Trophoblast cell (in vitro differentiated cells and primary cell): ENCODE results near the gene STRADA.

Experiments
- DNase-seq, 2 donors: peaks; one replicate each; pipeline ENCODE4 v3.0.0-alpha.2; 2016
- H2AFZ ChIP-seq: 2 replicates; pipeline ENCODE4 v1.6.1; 2013; ENCODE audit warnings: low read length, moderate library complexity, mild to moderate bottlenecking; ENCODE audit not compliant: insufficient read depth, poor library complexity
- H2AK5ac ChIP-seq: 2 replicates; pipeline ENCODE4 v1.6.1; 2013; ENCODE audit warnings: mild to moderate bottlenecking, low read length
- H2BK120ac ChIP-seq: 2 replicates; pipeline ENCODE4 v1.6.1; 2013; ENCODE audit warnings: low read length, mild to moderate bottlenecking, moderate library complexity; ENCODE audit not compliant: insufficient read depth, poor library complexity
- H2BK12ac ChIP-seq: 2 replicates; pipeline ENCODE4 v1.6.1; 2013; ENCODE audit warnings: mild to moderate bottlenecking, low read length, moderate library complexity
- H2BK5ac ChIP-seq: 2 replicates; pipeline ENCODE4 v1.6.1; 2013; ENCODE audit warnings: low read length, low read depth, moderate library complexity, mild to moderate bottlenecking; ENCODE audit not compliant: poor library complexity
- H3K14ac ChIP-seq: 2 replicates; pipeline ENCODE4 v1.6.1; 2013; ENCODE audit warnings: mild to moderate bottlenecking, low read length
- H3K18ac ChIP-seq: 2 replicates; pipeline ENCODE4 v1.6.1; 2013; ENCODE audit warnings: mild to moderate bottlenecking, low read length
- H3K23ac ChIP-seq: 2 replicates; pipeline ENCODE4 v1.6.1; 2013; ENCODE audit warnings: low read length
- H3K27ac ChIP-seq: 2 replicates; pipeline ENCODE4 v1.5.1; 2013; ENCODE audit warnings: low read depth, mild to moderate bottlenecking, inconsistent platforms, low read length, moderate library complexity
- H3K27me3 ChIP-seq: 2 replicates; pipeline ENCODE4 v1.6.1; 2013; ENCODE audit warnings: inconsistent platforms, mild to moderate bottlenecking, low read length, moderate library complexity; ENCODE audit not compliant: insufficient read depth
- H3K36me3 ChIP-seq, 2 experiments: 1 replicate in 1 of 2; 2 replicates in 1 of 2; pipeline ENCODE4 v1.6.1; 2013; ENCODE audit warnings: low read length in 2 of 2, mild to moderate bottlenecking in 2 of 2, moderate library complexity in 1 of 2; ENCODE audit not compliant: insufficient read depth in 2 of 2, control insufficient read depth in 1 of 2
- H3K4ac ChIP-seq: 2 replicates; pipeline ENCODE4 v1.6.1; 2013; ENCODE audit warnings: low read depth, mild to moderate bottlenecking, low read length, moderate library complexity
- H3K4me1 ChIP-seq, 2 experiments: 1 replicate in 1 of 2; 2 replicates in 1 of 2; pipeline ENCODE4 v1.6.1; 2013; ENCODE audit warnings: low read length in 2 of 2, mild to moderate bottlenecking in 2 of 2, moderate library complexity in 1 of 2; ENCODE audit not compliant: insufficient read depth in 2 of 2, control insufficient read depth in 1 of 2
- H3K4me2 ChIP-seq: 2 replicates; pipeline ENCODE4 v1.6.1; 2013; ENCODE audit warnings: inconsistent platforms, mild to moderate bottlenecking, low read length, moderate library complexity
- H3K4me3 ChIP-seq: 2 replicates; pipeline ENCODE4 v1.5.1; 2013; ENCODE audit warnings: mild to moderate bottlenecking, low read depth, low read length, inconsistent platforms
- H3K79me1 ChIP-seq: one replicate; pipeline ENCODE4 v1.6.1; 2013; ENCODE audit warnings: low read length
- H3K79me2 ChIP-seq: 2 replicates; pipeline ENCODE4 v1.6.1; 2013; ENCODE audit warnings: low read length, mild to moderate bottlenecking; ENCODE audit not compliant: control insufficient read depth, insufficient read depth, poor library complexity
- H3K9ac ChIP-seq: 2 replicates; pipeline ENCODE4 v1.6.1; 2013; ENCODE audit warnings: mild to moderate bottlenecking, low read length
- H3K9me3 ChIP-seq: 2 replicates; pipeline ENCODE4 v1.6.1; 2013; ENCODE audit warnings: low read depth, mild to moderate bottlenecking, control low read depth, inconsistent platforms, low read length; ENCODE audit not compliant: insufficient read depth
- H4K12ac ChIP-seq: 2 replicates; pipeline ENCODE4 v1.6.1; 2013; ENCODE audit warnings: low read depth, mild to moderate bottlenecking, low read length, moderate library complexity
- H4K8ac ChIP-seq: 2 replicates; pipeline ENCODE4 v1.6.1; 2013; ENCODE audit warnings: low read depth, mild to moderate bottlenecking, low read length, moderate library complexity
- H4K91ac ChIP-seq: one replicate; pipeline ENCODE4 v1.6.1; 2013; ENCODE audit warnings: low read depth, mild to moderate bottlenecking, low read length, moderate library complexity
- WGBS: extraction: QIAGEN DNeasy Blood & Tissue Kit; methylation state at CpG from one replicate; pipeline ENCODE4 v1.1.7; 2013; ENCODE audit warnings: missing lambda C conversion rate; ENCODE audit not compliant: insufficient read length, insufficient coverage; ENCODE audit errors: extremely low coverage; 5-methylcytosine and 5-hydroxymethylcytosine counted together

STRADA gene

GRCh38 chr17:63679214-63679613, 62.4 kb downstream of the STRADA start:
- no CpG with 5 or more reads among the region's 5 CpGs for WGBS
- Histone ChIP-seq H2BK120ac (no peak overlapping the region), H3K23ac (no peak overlapping the region), H4K91ac (no peak overlapping the region), H3K27ac (no peak overlapping the region), H4K8ac (no peak overlapping the region), H3K27me3 (no peaks in the 10 kb centered on the region), H3K14ac (no peak overlapping the region), H4K12ac (no peak overlapping the region), H2AFZ (no peak overlapping the region), H3K79me2 (no peaks in the 10 kb centered on the region), H3K9me3 (no peaks in the 10 kb centered on the region), H3K4me2 (no peak overlapping the region), H3K4ac (no peak overlapping the region), H2BK12ac (no peak overlapping the region), H3K9ac (no peak overlapping the region), H3K4me1 (peaks cover 6 to 7% of the 10 kb centered on the region in 2 experiments), H3K18ac (no peak overlapping the region), H2AK5ac (no peak overlapping the region), H3K79me1 (peaks cover 2% of the 10 kb centered on the region), H3K4me3 (peak overlapping the region; percentile 39), H2BK5ac (no peak overlapping the region), H3K36me3 (peaks cover 7 to 8% of the 10 kb centered on the region in 2 experiments)
- DNase-seq = no peak

- Histone ChIP-seq H3K4me3 (no peak overlapping the region), H3K4me2 (no peak overlapping the region), H3K36me3 (peaks cover 3 to 4% of the 10 kb centered on the region in 2 experiments), H4K12ac (no peak overlapping the region), H2AK5ac (no peak overlapping the region), H3K9me3 (no peaks in the 10 kb centered on the region), H3K27me3 (no peaks in the 10 kb centered on the region), H3K4ac (no peak overlapping the region), H3K9ac (no peak overlapping the region), H2BK120ac (no peak overlapping the region), H3K18ac (no peak overlapping the region), H3K27ac (no peak overlapping the region), H4K8ac (no peak overlapping the region), H3K23ac (no peak overlapping the region), H4K91ac (no peak overlapping the region), H3K4me1 (peaks cover 4 to 11% of the 10 kb centered on the region in 2 experiments), H2AFZ (no peak overlapping the region), H3K79me2 (no peaks in the 10 kb centered on the region), H3K79me1 (peaks cover under 1% of the 10 kb centered on the region), H2BK12ac (no peak overlapping the region), H2BK5ac (no peak overlapping the region), H3K14ac (no peak overlapping the region)
- no CpG with 5 or more reads among the region's 3 CpGs for WGBS
- DNase-seq = no peak
These were observed 65.0 kb downstream of the STRADA start for GRCh38 chr17:63676584-63676983.

GRCh38 chr17:63675607-63676546, 65.7 kb downstream of the STRADA start:
- DNase-seq = peak in 1 of 2 donors; percentile 31
- H3K27me3 ChIP-seq = no peaks in the 10 kb centered on the region
- H4K8ac ChIP-seq = no peak overlapping the region
- no peak overlapping the region for H2AFZ ChIP-seq
- H3K4me3 ChIP-seq = no peak overlapping the region
- peaks cover 0 to 6% of the 10 kb centered on the region in 2 experiments for H3K4me1 ChIP-seq
- no CpG with 5 or more reads among the region's 6 CpGs for WGBS
- no peak overlapping the region for H4K91ac ChIP-seq
- peaks cover 3 to 4% of the 10 kb centered on the region in 2 experiments for H3K36me3 ChIP-seq
- no peak overlapping the region for H3K4ac ChIP-seq
- H2BK120ac ChIP-seq = no peak overlapping the region
- H2BK5ac ChIP-seq = no peak overlapping the region
- H3K18ac ChIP-seq = no peak overlapping the region
- no peak overlapping the region for H3K27ac ChIP-seq
- no peaks in the 10 kb centered on the region for H3K79me2 ChIP-seq
- no peak overlapping the region for H3K14ac ChIP-seq
- H2BK12ac ChIP-seq = no peak overlapping the region
- H4K12ac ChIP-seq = no peak overlapping the region
- no peaks in the 10 kb centered on the region for H3K9me3 ChIP-seq
- no peak overlapping the region for H3K23ac ChIP-seq
- no peak overlapping the region for H2AK5ac ChIP-seq
- no peak overlapping the region for H3K9ac ChIP-seq
- no peaks in the 10 kb centered on the region for H3K79me1 ChIP-seq
- no peak overlapping the region for H3K4me2 ChIP-seq

GRCh38 chr17:63675231-63675606, 66.4 kb downstream of the STRADA start:
- no peaks in the 10 kb centered on the region for H3K79me1 ChIP-seq
- no peak overlapping the region for H3K18ac ChIP-seq
- H3K27ac ChIP-seq = no peak overlapping the region
- no peak for DNase-seq
- H2BK5ac ChIP-seq = no peak overlapping the region
- H2AK5ac ChIP-seq = no peak overlapping the region
- no peak overlapping the region for H4K91ac ChIP-seq
- no CpG with 5 or more reads among the region's 4 CpGs for WGBS
- no peak overlapping the region for H2BK12ac ChIP-seq
- no peak overlapping the region for H3K23ac ChIP-seq
- H3K79me2 ChIP-seq = no peaks in the 10 kb centered on the region
- no peak overlapping the region for H4K8ac ChIP-seq
- H2BK120ac ChIP-seq = no peak overlapping the region
- H3K14ac ChIP-seq = no peak overlapping the region
- no peak overlapping the region for H2AFZ ChIP-seq
- H3K4me3 ChIP-seq = no peak overlapping the region
- no peak overlapping the region for H3K4ac ChIP-seq
- H3K4me2 ChIP-seq = no peak overlapping the region
- peaks cover 0 to 6% of the 10 kb centered on the region in 2 experiments for H3K4me1 ChIP-seq
- H3K36me3 ChIP-seq = peaks cover 3 to 4% of the 10 kb centered on the region in 2 experiments
- no peaks in the 10 kb centered on the region for H3K27me3 ChIP-seq
- no peak overlapping the region for H3K9ac ChIP-seq
- no peak overlapping the region for H4K12ac ChIP-seq
- H3K9me3 ChIP-seq = no peaks in the 10 kb centered on the region
